Calu3 (cell line): ENCODE data around the gene SGTB. TPM values are rescaled to one million over a fixed set of nuclear protein-coding genes. Genes with fewer than 3 reads are reported as not detected.

ENCODE experiments used
- BruUV-seq: library from RNA; stranded (reverse); fragments of 400-500 nt; replicated peaks from 2 replicates; lab custom pipeline; 2021; lab: Mats Ljungman, UMichigan
- CTCF ChIA-PET: fragments of 300-600 bp; sonication (Branson Sonifier 250); formaldehyde crosslinking; loops from one replicate; lab custom pipeline; 2022; ENCODE audit warnings: antibody characterized with exemption; lab: Charles Lee
- DNase-seq: peaks from one replicate; pipeline ENCODE4 v3.0.0; 2022
- H3K27ac Mint-ChIP-seq: one replicate; pipeline ENCODE4 v1.8.0; 2022; ENCODE audit warnings: mixed read lengths; ENCODE audit not compliant: unreplicated experiment
- H3K27me3 Mint-ChIP-seq: one replicate; pipeline ENCODE4 v1.8.0; 2022; ENCODE audit warnings: mixed read lengths; ENCODE audit not compliant: unreplicated experiment
- H3K36me3 Mint-ChIP-seq: one replicate; pipeline ENCODE4 v1.8.0; 2022; ENCODE audit warnings: mild to moderate bottlenecking, moderate library complexity, mixed read lengths; ENCODE audit not compliant: insufficient read depth, unreplicated experiment
- H3K4me1 Mint-ChIP-seq: one replicate; pipeline ENCODE4 v1.8.0; 2022; ENCODE audit warnings: mild to moderate bottlenecking, low read depth, mixed read lengths; ENCODE audit not compliant: unreplicated experiment
- H3K4me3 Mint-ChIP-seq: one replicate; pipeline ENCODE4 v1.8.0; 2022; ENCODE audit warnings: mild to moderate bottlenecking, low read depth, moderate library complexity, mixed read lengths; ENCODE audit not compliant: unreplicated experiment
- H3K9me3 Mint-ChIP-seq: one replicate; pipeline ENCODE4 v1.8.0; 2022; ENCODE audit warnings: low read depth, mixed read lengths; ENCODE audit not compliant: unreplicated experiment
- intact Hi-C: fragments of 100-400 bp; cut with micrococcal nuclease; formaldehyde crosslinking; loops from one replicate; pipeline ENCODE4 v1.10.0; 2022; ENCODE audit not compliant: unreplicated experiment
- total RNA-seq: library from RNA; stranded (reverse); gene quantifications from 2 replicates; pipeline ENCODE4 v1.2.3, GENCODE V29; 2022
- TF ChIP-seq, protein P1 (sequence below): fragments of 200-600 bp; IDR thresholded peaks from one replicate; pipeline ENCODE4 v1.8.0; 2022; ENCODE audit warnings: antibody characterized with exemption; ENCODE audit not compliant: unreplicated experiment

Gene SGTB
- total RNA-seq, 1 experiment from 2014 or later: 6.8 TPM

DNA sequence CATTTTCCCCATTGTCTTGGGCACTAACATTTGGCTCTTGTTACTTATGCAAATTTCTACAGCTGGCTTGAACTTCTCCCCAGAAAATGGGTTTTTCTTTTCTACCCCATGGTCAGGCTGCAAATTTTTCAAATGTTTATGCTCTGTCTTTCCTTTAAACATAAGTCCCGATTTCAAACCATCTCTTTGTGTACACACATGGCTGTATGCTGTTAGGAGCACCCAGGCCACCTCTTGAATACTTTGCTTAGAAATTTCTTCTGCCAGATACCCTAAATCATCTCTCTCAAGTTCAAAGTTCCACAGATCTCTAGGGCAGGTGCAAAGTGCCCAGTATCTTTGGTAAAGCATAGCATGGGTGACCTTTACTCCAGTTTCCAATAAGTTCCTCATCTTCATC is 45.7 kb upstream of the SGTB start:
- Mint-ChIP-seq H3K36me3 (peaks cover 17% of the 10 kb centered on the region), H3K4me3 (no peak overlapping the region), H3K27me3 (no peaks in the 10 kb centered on the region), H3K9me3 (peaks cover 4% of the 10 kb centered on the region), H3K27ac (no peak overlapping the region), H3K4me1 (no peaks in the 10 kb centered on the region)
- no peak for DNase-seq
- CTCF ChIA-PET: no interaction called here
- no TSS peak for BruUV-seq
- intact Hi-C loops: no loop called here
- TF ChIP-seq, protein P1, sequence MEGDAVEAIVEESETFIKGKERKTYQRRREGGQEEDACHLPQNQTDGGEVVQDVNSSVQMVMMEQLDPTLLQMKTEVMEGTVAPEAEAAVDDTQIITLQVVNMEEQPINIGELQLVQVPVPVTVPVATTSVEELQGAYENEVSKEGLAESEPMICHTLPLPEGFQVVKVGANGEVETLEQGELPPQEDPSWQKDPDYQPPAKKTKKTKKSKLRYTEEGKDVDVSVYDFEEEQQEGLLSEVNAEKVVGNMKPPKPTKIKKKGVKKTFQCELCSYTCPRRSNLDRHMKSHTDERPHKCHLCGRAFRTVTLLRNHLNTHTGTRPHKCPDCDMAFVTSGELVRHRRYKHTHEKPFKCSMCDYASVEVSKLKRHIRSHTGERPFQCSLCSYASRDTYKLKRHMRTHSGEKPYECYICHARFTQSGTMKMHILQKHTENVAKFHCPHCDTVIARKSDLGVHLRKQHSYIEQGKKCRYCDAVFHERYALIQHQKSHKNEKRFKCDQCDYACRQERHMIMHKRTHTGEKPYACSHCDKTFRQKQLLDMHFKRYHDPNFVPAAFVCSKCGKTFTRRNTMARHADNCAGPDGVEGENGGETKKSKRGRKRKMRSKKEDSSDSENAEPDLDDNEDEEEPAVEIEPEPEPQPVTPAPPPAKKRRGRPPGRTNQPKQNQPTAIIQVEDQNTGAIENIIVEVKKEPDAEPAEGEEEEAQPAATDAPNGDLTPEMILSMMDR: no peak

DNA sequence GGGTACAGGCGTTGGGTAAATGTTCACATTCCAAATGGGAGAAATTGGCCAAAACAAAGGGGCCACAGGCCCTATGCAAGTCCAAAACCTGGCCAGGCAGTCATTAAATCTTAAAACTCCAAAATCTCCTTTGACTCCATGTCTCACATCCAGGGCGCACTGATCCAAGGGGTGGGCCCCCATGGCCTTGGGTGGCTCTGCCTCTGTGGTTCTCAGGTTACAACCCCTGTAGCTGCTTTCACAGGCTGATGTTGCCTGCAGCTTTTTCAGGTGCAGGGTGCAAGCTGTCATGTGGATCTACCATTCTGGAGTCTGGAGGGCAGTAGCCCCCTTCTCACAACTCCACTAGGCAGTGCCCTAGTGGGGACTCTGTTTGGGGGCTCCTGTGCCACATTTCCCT is 44.9 kb upstream of the SGTB start:
- TF ChIP-seq, protein P1: no peak
- intact Hi-C loops: no loop called here
- H3K36me3 Mint-ChIP-seq: peaks cover 18% of the 10 kb centered on the region
- BruUV-seq: no TSS peak
- no peak for DNase-seq
- no peaks in the 10 kb centered on the region for H3K4me1 Mint-ChIP-seq
- H3K27me3 Mint-ChIP-seq: no peaks in the 10 kb centered on the region
- no peak overlapping the region for H3K27ac Mint-ChIP-seq
- H3K9me3 Mint-ChIP-seq: peaks cover 4% of the 10 kb centered on the region
- H3K4me3 Mint-ChIP-seq: no peak overlapping the region
- CTCF ChIA-PET: no interaction called here

DNA sequence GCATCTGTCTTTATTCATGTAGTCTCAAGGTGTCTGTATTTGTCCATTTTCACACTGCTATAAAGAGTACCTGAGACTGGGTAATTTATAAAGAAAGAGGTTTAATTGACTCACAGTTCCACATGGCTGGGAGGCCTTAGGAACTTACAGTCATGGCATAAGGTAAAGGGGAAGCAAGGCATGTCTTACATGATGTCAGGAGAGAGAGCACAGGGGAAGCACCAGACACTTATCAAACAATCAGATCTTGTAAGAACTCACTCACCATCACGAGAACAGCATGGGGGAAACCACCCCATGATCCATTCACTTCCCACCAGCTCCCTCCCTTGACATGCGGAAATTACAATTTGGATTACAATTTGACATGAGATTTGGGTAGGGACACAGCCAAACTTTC is 44.3 kb upstream of the SGTB start:
- no peak for DNase-seq
- BruUV-seq: no TSS peak
- Mint-ChIP-seq H3K9me3 (peaks cover 4% of the 10 kb centered on the region), H3K4me3 (no peak overlapping the region), H3K27ac (no peak overlapping the region), H3K4me1 (no peaks in the 10 kb centered on the region), H3K27me3 (no peaks in the 10 kb centered on the region), H3K36me3 (peaks cover 18% of the 10 kb centered on the region)
- TF ChIP-seq, protein P1: no peak
- CTCF ChIA-PET: no interaction called here
- intact Hi-C loops: no loop called here

DNA sequence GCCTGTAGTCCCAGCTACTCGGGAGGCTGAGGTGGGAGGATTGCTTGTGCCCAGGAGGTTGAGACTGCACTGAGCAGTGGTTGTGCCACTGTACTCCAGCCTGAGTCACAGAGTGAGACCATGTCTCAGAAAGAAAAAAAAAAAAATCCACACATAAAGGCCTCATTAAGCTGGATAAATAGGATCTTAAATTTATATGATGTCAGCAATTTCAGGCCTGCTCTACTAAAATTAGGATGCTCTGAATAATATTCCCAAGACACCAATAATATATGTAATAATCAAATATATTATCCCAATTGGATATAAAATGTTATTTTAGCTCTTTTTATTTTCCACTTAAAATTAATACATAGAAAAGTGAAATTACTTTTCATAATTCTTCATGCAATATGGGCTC is 43.7 kb upstream of the SGTB start:
- no peaks in the 10 kb centered on the region for H3K27me3 Mint-ChIP-seq
- TF ChIP-seq, protein P1: no peak
- CTCF ChIA-PET: interaction anchor here (0.7 kb wide), 1 partner anchor 427 kb away, joined by 3 read pairs; no protein-coding TSS in a partner anchor
- H3K9me3 Mint-ChIP-seq: peaks cover 4% of the 10 kb centered on the region
- BruUV-seq: no TSS peak
- intact Hi-C loops: no loop called here
- H3K4me1 Mint-ChIP-seq: no peaks in the 10 kb centered on the region
- no peak overlapping the region for H3K4me3 Mint-ChIP-seq
- DNase-seq: no peak
- no peak overlapping the region for H3K27ac Mint-ChIP-seq
- peaks cover 18% of the 10 kb centered on the region for H3K36me3 Mint-ChIP-seq
